GM21367 (cell line): ENCODE results near the gene USP33.
"Not testable (repeated sequence)": the region's sequence is repeated elsewhere in the genome, so short reads cannot be mapped to it uniquely, and the experiment has no call there.

Experiments used
- ATAC-seq: cut with Tn5 transposase; IDR thresholded peaks from one replicate; pipeline ENCODE4 v1.9.1; 2021; ENCODE audit not compliant: unreplicated experiment

The USP33 gene

GRCh38 chr1:77673030-77673429 lies 86.6 kb downstream of the USP33 start:
- ATAC-seq = no peak

- no peak for ATAC-seq
Observed at GRCh38 chr1:77672374-77672773, 87.3 kb downstream of the USP33 start.

- ATAC-seq = no peak
Observed at GRCh38 chr1:77671836-77672235, 87.8 kb downstream of the USP33 start.

GRCh38 chr1:77670330-77670729 lies 89.3 kb downstream of the USP33 start:
- ATAC-seq = no peak

- ATAC-seq = no peak
Observed at GRCh38 chr1:77668924-77669449, 90.7 kb downstream of the USP33 start.

GRCh38 chr1:77664939-77665516 lies 94.6 kb downstream of the USP33 start:
- ATAC-seq = no peak

- ATAC-seq = no peak
Observed at GRCh38 chr1:77661696-77662095, 98.0 kb downstream of the USP33 start.

GRCh38 chr1:77659879-77660593 lies 99.6 kb downstream of the USP33 start:
- no peak for ATAC-seq

GRCh38 chr1:77658271-77658670 lies 101.4 kb downstream of the USP33 start:
- ATAC-seq = no peak

- no peak for ATAC-seq
Observed at GRCh38 chr1:77655431-77655974, 104.1 kb downstream of the USP33 start.

- ATAC-seq = no peak
Observed at GRCh38 chr1:77652970-77653516, 106.6 kb downstream of the USP33 start.

- ATAC-seq = no peak
Observed at GRCh38 chr1:77652268-77652667, 107.4 kb downstream of the USP33 start.

GRCh38 chr1:77649127-77649526 lies 110.5 kb downstream of the USP33 start:
- ATAC-seq = no peak

- ATAC-seq = not testable (repeated sequence)
Observed at GRCh38 chr1:77646224-77646623, 113.4 kb downstream of the USP33 start.
